ENCODE data around the gene SLC13A2.

DNA sequence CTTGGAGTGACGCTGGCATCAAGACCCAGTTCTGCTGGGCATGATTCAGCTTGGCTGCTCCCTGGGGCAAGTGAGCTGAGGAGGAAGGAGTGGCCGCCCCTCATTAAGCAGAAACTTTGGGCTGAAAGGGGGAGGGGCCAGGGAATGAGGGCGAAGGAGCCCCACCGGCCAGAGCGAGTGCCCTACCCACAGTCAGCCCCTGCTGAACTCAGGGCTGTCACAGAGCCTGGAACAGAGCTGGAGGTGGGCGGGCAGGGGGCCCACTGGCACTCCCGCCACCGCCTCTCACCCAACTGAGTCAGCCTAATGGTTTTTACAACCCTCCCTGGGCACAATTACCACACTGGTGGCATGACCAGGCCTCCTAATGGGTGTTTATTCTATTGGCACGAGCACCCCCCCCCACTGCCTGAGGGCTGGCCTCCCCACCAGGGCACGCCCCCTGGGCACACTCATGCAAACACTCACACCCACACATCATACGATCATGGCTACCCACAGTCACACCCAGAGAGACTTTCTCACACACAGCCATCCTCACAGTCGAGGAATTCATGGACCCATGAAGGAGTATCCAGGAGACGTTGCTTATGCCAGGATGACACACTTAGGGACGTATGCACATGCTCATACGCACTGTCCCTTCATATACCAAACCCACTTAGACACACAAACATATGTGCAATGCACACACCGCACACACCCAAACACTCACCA lies 59.8 kb downstream of the SLC13A2 start:
- TF ChIP-seq, protein P1, sequence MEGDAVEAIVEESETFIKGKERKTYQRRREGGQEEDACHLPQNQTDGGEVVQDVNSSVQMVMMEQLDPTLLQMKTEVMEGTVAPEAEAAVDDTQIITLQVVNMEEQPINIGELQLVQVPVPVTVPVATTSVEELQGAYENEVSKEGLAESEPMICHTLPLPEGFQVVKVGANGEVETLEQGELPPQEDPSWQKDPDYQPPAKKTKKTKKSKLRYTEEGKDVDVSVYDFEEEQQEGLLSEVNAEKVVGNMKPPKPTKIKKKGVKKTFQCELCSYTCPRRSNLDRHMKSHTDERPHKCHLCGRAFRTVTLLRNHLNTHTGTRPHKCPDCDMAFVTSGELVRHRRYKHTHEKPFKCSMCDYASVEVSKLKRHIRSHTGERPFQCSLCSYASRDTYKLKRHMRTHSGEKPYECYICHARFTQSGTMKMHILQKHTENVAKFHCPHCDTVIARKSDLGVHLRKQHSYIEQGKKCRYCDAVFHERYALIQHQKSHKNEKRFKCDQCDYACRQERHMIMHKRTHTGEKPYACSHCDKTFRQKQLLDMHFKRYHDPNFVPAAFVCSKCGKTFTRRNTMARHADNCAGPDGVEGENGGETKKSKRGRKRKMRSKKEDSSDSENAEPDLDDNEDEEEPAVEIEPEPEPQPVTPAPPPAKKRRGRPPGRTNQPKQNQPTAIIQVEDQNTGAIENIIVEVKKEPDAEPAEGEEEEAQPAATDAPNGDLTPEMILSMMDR (IDR thresholded peaks at IDR 0.05) = no peak
- no peak for TF ChIP-seq POLR2A (IDR thresholded peaks at IDR 0.05)

Data from heart left ventricle (tissue), 13 donors.